Tibial nerve (tissue), 4 donors: Measurements from ENCODE around the gene KIFC1.

Experiments used
- CTCF ChIP-seq, 5 experiments: fragments of 200-600 bp in 3 of 5; fragments of 450-650 bp in 2 of 5; sonication (generic) in 3 of 5; IDR thresholded peaks; one replicate each; pipeline ENCODE4 v1.5.1; 2016 to 2019; ENCODE audit warnings: antibody characterized with exemption in 5 of 5, mild to moderate bottlenecking in 3 of 5, moderate library complexity in 2 of 5
- EP300 ChIP-seq, 2 donors: sonication (generic); formaldehyde crosslinking; IDR thresholded peaks; one replicate each; pipeline ENCODE4 v1.6.1; 2017; ENCODE audit warnings: antibody characterized with exemption in 2 of 2, mild to moderate bottlenecking in 1 of 2
- POLR2A ChIP-seq, 2 donors: fragments of 450-650 bp; IDR thresholded peaks; one replicate each; pipeline ENCODE4 v1.6.1; 2017; ENCODE audit warnings: antibody characterized with exemption in 2 of 2, mild to moderate bottlenecking in 2 of 2, moderate library complexity in 2 of 2

GRCh38 chr6:33344701-33345697 lies 46.6 kb upstream of the KIFC1 start:
- TF ChIP-seq POLR2A (IDR thresholded peaks at IDR 0.05) (no peak), CTCF (IDR thresholded peaks at IDR 0.05) (peak; percentile 53 to 76 (median 68)), EP300 (IDR thresholded peaks at IDR 0.05) (peak in 1 of 2 donors; percentile 20)
